Cardiac muscle cell (in vitro differentiated cells and primary cell): Measurements from ENCODE around the gene INSIG2. TPM values are rescaled to one million over a fixed set of nuclear protein-coding genes. Genes with fewer than 3 reads are reported as not detected.

Experiments
- DNase-seq, 2 donors: peaks; one replicate each; pipeline versions ENCODE4 v3.0.0 to v3.0.0-alpha.2; 2010 to 2017; ENCODE audit warnings: low read depth in 1 of 2, low spot score in 1 of 2
- H3K27ac ChIP-seq: fragments of 200-600 bp; sonication (generic); 2 replicates; pipeline ENCODE4 v1.5.1; 2016
- H3K27me3 ChIP-seq: fragments of 200-600 bp; sonication (generic); 2 replicates; pipeline ENCODE4 v1.6.0; 2016; ENCODE audit warnings: control low read depth
- H3K36me3 ChIP-seq: fragments of 200-600 bp; sonication (generic); 2 replicates; pipeline ENCODE4 v1.5.1; 2016; ENCODE audit warnings: control low read depth
- H3K4me1 ChIP-seq: fragments of 200-600 bp; sonication (generic); 2 replicates; pipeline ENCODE4 v1.8.1; 2017; ENCODE audit warnings: low read depth, mild to moderate bottlenecking, mixed run types
- H3K4me3 ChIP-seq: fragments of 200-600 bp; sonication (generic); 2 replicates; pipeline ENCODE4 v1.5.1; 2016; ENCODE audit warnings: mild to moderate bottlenecking
- H3K9me3 ChIP-seq: fragments of 200-600 bp; sonication (generic); 2 replicates; pipeline ENCODE4 v1.5.1; 2017; ENCODE audit warnings: low read depth, mild to moderate bottlenecking, control low read depth
- polyA plus RNA-seq: library from polyadenylated mRNA; unstranded; fragments of >200 nt; fragmentation: Nextera tagmentation; extraction: Ambion mirVana; gene quantifications from 2 replicates; pipeline ENCODE4 v1.2.1, GENCODE V29; 2016
- total RNA-seq: library from RNA; depleted of rRNA; stranded (reverse); fragments of >200 nt; gene quantifications from 2 replicates; pipeline ENCODE4 v1.2.3, GENCODE V29; 2016
- TF ChIP-seq, protein P1 (sequence below): IDR thresholded peaks from 2 replicates; pipeline ENCODE4 v1.5.1; 2012; ENCODE audit warnings: low read depth, mild to moderate bottlenecking, low read length

INSIG2 gene
- total and polyA plus RNA-seq, 2 experiments from 2014 or later, result 12.4 to 62.2 TPM

DNA sequence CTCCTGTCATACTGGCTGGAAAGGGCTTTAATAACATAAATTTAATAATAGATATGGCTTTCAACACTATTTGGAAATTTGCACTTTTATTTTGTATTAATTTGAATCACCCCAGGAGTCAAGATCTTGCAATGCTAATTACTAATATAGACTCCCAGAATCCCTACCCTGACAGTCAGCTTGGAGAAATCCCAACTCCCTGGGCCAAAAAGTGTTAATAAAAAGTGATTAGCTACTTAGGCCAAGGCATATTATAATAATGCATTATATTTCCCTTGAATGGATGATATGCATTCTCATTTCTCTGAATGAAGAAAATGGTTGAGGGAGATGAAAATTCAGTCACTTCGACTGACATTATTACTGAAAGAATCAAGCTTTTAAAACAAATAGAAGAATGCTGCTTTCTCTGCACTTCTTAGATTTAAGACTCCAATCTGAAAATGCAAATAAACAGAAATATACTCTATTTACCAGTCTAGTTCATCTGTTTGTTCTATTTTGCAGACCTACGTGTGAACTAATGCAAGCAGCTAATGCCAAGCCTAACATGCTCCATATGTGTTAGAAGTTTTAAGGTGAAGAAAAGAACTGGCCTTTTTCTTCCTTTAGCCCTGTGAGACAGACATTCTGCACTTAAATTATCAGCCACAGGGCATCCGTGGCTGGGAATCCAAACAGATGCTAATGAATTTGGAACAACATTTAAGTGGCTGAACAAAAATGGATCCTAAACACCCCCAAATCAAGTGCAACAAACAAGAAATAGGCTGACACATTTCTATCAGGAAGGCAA lies 33.9 kb upstream of the INSIG2 start:
- Histone ChIP-seq H3K27ac (no peak overlapping the region), H3K36me3 (no peaks in the 10 kb centered on the region), H3K9me3 (no peaks in the 10 kb centered on the region), H3K4me1 (no peaks in the 10 kb centered on the region), H3K27me3 (no peaks in the 10 kb centered on the region), H3K4me3 (no peak overlapping the region)
- TF ChIP-seq, protein P1, sequence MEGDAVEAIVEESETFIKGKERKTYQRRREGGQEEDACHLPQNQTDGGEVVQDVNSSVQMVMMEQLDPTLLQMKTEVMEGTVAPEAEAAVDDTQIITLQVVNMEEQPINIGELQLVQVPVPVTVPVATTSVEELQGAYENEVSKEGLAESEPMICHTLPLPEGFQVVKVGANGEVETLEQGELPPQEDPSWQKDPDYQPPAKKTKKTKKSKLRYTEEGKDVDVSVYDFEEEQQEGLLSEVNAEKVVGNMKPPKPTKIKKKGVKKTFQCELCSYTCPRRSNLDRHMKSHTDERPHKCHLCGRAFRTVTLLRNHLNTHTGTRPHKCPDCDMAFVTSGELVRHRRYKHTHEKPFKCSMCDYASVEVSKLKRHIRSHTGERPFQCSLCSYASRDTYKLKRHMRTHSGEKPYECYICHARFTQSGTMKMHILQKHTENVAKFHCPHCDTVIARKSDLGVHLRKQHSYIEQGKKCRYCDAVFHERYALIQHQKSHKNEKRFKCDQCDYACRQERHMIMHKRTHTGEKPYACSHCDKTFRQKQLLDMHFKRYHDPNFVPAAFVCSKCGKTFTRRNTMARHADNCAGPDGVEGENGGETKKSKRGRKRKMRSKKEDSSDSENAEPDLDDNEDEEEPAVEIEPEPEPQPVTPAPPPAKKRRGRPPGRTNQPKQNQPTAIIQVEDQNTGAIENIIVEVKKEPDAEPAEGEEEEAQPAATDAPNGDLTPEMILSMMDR, result no peak
- DNase-seq, result no peak

DNA sequence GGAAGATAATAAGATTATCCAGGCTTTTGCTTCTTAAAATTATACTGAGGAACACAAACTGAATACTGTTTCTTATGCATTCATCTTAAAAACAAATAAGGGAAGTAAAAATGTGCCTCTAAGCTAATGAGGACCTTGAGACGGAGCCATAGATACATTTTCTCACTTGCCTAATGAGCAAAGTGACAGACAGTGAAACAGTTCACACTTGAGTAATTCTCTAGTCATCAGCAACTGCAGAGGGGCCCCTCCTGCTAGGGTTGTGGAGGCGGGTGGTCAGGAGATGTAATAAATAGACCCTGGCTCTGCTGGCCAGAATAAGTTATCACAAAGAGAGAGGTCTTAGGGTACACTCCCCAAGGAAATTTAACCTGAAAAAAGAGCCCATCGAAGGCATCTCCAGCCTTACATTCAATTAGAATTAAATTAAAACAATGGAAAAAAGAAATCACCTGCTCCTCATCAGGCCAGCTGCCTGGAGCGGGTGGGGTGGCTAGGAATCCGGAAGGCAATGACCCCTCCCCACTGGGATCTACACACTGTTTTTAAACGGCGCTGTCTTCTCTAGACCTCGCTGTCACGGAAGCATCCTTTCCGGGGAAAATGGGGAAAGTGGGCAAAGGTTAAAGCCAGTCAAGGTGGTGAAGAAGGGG lies 32.6 kb upstream of the INSIG2 start:
- Histone ChIP-seq H3K27ac (no peak overlapping the region), H3K4me1 (no peaks in the 10 kb centered on the region), H3K9me3 (no peaks in the 10 kb centered on the region), H3K36me3 (no peaks in the 10 kb centered on the region), H3K4me3 (no peak overlapping the region), H3K27me3 (no peaks in the 10 kb centered on the region)
- TF ChIP-seq, protein P1, result no peak
- DNase-seq, result no peak

DNA sequence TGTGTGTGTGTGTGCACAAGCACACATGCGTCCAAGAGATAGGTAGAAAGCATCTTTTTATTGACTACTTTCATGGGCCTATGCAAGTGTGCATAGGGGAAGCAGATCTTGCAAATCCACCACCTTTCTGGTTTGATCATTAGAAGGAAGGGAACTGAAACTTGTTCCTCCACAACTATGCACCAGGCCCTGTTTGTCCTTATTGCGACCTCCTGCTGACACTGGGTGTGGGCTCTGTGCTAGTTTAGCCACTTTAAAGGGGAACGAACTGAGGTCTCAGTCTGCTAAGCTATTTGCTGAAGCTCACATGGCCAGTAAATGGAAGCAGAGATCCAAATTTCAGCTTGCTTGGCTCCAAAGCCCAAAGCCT lies 32.1 kb upstream of the INSIG2 start:
- no peak for DNase-seq
- Histone ChIP-seq H3K27ac (no peak overlapping the region), H3K4me3 (no peak overlapping the region), H3K36me3 (no peaks in the 10 kb centered on the region), H3K4me1 (no peaks in the 10 kb centered on the region), H3K27me3 (no peaks in the 10 kb centered on the region), H3K9me3 (no peaks in the 10 kb centered on the region)
- TF ChIP-seq, protein P1, result no peak

DNA sequence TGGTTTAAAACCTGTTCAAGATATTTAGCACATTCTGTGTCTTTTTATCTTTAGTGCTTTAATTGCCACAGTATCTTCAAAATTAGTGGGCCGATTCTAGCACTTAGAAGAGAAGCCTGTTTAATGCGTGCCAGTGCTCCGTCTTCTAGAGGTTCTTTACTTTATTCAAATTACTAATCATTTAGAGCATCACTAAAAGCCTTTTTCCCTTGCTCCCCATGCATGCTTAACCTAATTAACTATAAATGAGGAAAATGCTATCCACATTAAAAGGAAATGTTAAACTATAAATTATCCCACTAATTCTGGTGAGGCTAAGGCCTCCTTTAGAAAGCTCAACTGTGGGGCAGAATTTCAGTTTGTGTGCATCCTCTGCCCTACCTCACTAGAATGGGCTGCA lies 31.5 kb upstream of the INSIG2 start:
- TF ChIP-seq, protein P1, result no peak
- Histone ChIP-seq H3K9me3 (no peaks in the 10 kb centered on the region), H3K36me3 (no peaks in the 10 kb centered on the region)

DNA sequence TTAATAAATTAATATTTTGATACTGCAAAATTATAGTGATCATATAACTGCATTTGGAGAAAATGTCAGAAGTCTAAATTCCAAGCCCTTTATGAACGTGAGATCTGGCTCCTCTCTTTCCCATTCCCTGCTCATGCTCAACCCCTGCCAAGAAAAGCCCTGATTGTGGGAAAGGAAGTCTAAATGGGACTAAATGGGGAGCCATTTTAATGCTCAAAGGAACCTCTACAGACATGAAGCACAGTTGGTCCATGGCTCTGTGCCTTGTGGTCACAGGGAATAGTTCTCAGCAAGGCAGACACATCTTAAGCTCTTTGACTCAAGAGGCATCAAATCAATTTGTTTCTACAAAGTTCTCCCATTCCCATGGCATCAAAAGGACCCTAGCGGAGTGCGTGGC lies 29.3 kb upstream of the INSIG2 start:
- Histone ChIP-seq H3K27me3 (no peaks in the 10 kb centered on the region), H3K4me3 (no peak overlapping the region), H3K27ac (no peak overlapping the region), H3K9me3 (no peaks in the 10 kb centered on the region), H3K36me3 (no peaks in the 10 kb centered on the region), H3K4me1 (no peaks in the 10 kb centered on the region)
- peak in 1 of 2 donors; percentile 10 for DNase-seq
- TF ChIP-seq, protein P1, result no peak

More for the DNA sequence above, 31.5 kb upstream of the INSIG2 start:
- H3K4me1 ChIP-seq, result no peaks in the 10 kb centered on the region
- H3K4me3 ChIP-seq, result no peak overlapping the region
- H3K27ac ChIP-seq, result no peak overlapping the region
- DNase-seq, result no peak
- H3K27me3 ChIP-seq, result no peaks in the 10 kb centered on the region
